Fibroblast of the conjunctiva (primary cell): ENCODE results near the gene KRT34.
"Not testable (repeated sequence)": the region's sequence is repeated elsewhere in the genome, so short reads cannot be mapped to it uniquely, and the experiment has no call there.

Experiments
- DNase-seq: peaks from one replicate; pipeline ENCODE4 v3.0.0-alpha.2; 2010; ENCODE audit warnings: low read depth

The KRT34 gene

GRCh38 chr17:41366070-41366469 is 16.0 kb downstream of the KRT34 start:
- DNase-seq, result no peak

GRCh38 chr17:41363881-41364280 is 18.2 kb downstream of the KRT34 start:
- no peak for DNase-seq

GRCh38 chr17:41360296-41360995 is 21.7 kb downstream of the KRT34 start:
- DNase-seq, result no peak

GRCh38 chr17:41354536-41354935 is 27.6 kb downstream of the KRT34 start:
- DNase-seq, result no peak

- no peak for DNase-seq
These were observed 29.3 kb downstream of the KRT34 start for GRCh38 chr17:41352597-41353366.

- no peak for DNase-seq
These were observed 30.9 kb downstream of the KRT34 start for GRCh38 chr17:41351177-41351576.

- not testable (repeated sequence) for DNase-seq
These were observed 31.7 kb downstream of the KRT34 start, which contains the start of gene KRT33A for GRCh38 chr17:41350381-41350878. KRT33A (minus strand) TSS chr17:41350828; CDS start chr17:41350767, 61 bp downstream.

- no peak for DNase-seq
These were observed 34.0 kb downstream of the KRT34 start for GRCh38 chr17:41347869-41348760.

- not testable (repeated sequence) for DNase-seq
These were observed 35.7 kb downstream of the KRT34 start for GRCh38 chr17:41346421-41346820.

DNA sequence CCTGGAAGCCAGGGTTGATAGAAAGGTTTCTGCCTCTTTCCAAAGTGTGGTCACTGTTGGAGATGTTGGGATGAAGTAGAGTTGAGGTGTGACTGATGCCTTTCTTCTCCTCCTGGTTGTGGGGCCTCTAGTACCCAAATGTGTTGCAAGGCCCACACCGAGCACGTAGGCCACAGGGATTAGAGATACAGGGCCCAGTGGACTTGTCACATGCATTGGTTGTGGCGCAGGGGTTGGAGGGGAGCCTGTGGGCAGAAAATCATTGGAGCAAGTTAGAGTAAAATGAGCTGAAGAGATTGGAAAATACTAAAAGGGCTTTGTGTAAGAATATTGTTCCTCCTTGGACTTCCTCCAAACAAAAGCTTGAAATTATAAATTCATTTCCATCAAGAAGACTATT is 36.1 kb downstream of the KRT34 start:
- DNase-seq, result no peak

DNA sequence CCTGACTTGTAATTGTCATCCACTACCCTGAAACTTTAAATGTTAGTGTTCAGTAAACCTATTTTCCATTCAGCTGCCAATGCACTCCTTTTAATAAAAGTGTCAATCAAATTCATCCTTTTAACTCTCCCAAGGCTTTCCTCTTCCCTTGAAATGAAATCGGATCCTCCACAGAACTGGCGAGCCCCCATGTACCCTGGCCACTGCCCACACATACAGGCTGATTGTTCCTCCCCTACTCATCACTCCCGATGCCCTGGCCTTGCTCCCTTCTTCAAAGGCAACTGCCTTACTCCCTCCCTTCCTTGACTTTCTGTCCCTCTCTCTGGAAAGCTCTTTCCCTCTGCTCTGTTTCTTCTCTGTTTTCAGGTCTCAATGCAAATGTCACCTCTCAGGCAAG is 39.1 kb downstream of the KRT34 start:
- DNase-seq, result no peak

DNA sequence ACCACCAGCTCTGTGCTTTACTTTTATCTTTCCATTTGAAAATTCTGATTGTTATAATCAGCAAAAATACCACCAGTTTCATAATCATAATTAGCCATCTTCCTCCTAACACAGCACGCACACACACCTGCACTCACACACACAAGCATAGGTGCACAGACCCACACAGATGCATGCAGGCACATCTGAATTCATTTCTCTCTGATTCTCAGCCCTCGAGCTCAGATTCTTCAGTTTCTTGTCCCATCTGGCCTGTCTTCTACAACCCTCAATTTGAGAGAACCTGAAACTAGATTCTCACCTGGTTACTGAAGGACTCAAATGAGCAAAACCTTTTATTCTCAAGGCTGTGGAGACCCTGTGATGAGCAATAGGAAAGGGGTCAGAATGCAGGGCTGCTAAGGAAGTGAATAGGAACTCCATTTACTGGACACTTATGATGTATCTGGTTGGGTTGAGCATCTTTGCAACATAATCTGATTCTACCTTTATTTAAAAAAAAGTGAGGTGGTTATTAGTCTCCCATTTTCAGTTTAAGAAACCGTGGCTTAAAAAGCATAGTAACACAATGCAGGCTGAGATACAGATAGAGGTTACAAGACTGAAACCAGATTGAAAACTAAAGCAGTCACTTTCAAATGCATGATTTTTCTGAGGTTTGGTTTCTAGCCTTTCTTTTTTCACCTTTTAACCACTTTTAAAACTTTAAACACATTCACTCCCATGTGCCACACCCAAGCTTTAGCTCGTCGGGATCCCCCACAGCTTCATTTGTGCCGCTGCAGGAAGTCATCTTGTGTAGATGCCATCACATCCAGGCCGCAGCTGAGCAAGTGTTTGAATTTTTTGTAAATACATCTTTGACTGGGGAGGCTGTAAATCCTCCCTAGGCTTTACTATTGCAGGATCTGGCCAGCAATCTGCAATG is 40.9 kb downstream of the KRT34 start:
- DNase-seq, result no peak

GRCh38 chr17:41340494-41340893 is 41.6 kb downstream of the KRT34 start:
- no peak for DNase-seq

- DNase-seq, result no peak
These were observed 42.4 kb downstream of the KRT34 start for GRCh38 chr17:41339571-41340172.

DNA sequence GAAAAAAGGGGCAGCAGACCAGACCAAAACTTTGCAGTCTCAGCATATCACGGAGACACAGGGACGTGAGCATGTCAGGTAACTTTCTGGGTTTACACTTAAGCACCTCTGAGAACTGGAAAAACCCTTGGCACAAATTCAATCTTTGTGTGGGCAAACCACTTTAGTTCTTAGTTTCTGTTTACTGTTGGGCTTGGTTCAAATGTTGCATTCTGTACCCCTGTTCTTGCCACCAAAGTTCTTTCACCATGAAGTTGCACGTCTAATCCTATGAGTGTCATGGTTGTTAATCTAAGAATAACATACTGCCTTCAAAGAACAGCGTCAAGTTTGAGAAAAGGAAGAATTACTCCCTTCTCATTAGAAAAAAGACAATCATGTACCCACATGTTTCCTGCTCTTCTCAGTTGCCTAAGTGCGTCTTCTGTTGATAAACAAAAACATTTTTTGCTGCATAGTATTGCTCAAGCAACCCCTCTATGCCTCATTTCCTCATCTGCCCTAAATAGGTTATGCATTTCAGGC is 43.1 kb downstream of the KRT34 start:
- DNase-seq, result no peak

DNA sequence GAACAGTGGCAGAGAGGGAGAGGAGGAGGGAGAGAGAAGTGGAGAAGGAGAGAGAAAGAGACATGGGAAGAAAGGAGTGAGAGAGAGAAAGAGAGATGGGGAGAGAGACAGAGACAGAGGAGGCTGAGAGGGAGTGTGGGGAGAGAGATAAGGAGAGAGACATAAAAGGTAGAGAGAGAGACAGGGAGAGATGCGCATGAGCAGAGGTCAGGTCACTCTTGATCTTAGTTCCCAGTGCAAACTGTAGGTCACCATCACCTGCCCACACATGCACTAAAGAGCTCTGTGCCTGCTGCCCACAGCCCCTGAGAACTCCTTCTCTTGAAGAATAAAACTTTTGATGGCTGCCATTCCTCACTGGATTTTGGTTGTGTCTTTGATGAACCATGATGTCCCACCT is 46.4 kb downstream of the KRT34 start:
- DNase-seq, result no peak

- no peak for DNase-seq
These were observed 47.5 kb downstream of the KRT34 start for GRCh38 chr17:41334385-41335305.

DNA sequence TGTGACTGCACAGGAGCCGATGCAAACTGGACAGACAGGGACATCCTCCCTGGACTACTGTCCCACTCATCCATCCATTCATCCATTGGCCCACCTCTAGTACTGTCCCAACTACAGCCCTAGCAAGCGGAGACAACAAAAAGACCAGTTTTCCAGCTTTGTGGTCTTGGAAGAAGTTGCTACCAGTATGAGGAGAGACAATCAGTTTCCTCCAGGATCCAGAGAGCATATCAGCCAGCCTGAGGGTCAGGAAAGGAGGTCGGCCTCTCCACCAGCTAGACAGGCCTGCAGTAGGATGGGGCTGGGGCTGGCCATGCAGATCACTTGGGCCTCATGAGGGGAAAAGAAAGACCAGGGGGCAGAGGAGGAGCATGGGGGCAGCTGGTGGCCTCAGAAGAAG is 48.3 kb downstream of the KRT34 start:
- DNase-seq, result no peak

- DNase-seq, result no peak
These were observed 49.0 kb downstream of the KRT34 start for GRCh38 chr17:41333098-41333497.
